MM.1S (cell line): ENCODE measurements around the gene PIAS3.

Experiments used
- EZH2 ChIP-seq: fragments of 300-600 bp; sonication (generic); optimal IDR thresholded peaks from 2 replicates; pipeline ENCODE3; 2017; ENCODE audit warnings: low read depth, mild to moderate bottlenecking, antibody characterized with exemption, low read length, mixed read lengths
- EZH2phosphoT487 ChIP-seq: fragments of 300-600 bp; sonication (generic); IDR thresholded peaks from 2 replicates; pipeline ENCODE4 v1.6.1; 2018; ENCODE audit warnings: antibody characterized with exemption, low read length
- TF ChIP-seq, protein P1 (sequence below): fragments of 300-600 bp; sonication (generic); IDR thresholded peaks from 2 replicates; pipeline ENCODE4 v1.5.1; 2016; ENCODE audit warnings: antibody characterized with exemption, low read length, mixed read lengths

DNA sequence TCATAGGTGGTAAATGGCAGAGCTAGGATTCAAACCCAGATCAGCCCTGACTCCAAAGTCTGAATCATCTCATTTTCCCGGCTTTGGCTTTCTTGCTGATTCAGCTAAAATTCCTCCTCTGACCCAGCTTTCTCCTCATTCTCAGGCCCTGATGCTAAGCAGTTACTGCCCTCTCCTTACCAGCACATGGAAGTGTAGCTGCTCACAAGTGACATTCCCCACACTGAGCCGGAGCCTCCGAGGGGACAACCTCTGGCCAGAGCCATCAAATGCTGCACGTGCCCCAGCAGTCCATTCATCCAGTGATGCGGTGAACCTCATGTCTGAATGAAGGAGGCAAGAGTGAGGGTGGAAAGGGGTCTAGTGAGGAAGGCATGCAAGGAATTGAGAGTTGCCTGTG, 39.9 kb upstream of the PIAS3 start:
- TF ChIP-seq EZH2 (no peak), EZH2phosphoT487 (no peak)
- TF ChIP-seq, protein P1, sequence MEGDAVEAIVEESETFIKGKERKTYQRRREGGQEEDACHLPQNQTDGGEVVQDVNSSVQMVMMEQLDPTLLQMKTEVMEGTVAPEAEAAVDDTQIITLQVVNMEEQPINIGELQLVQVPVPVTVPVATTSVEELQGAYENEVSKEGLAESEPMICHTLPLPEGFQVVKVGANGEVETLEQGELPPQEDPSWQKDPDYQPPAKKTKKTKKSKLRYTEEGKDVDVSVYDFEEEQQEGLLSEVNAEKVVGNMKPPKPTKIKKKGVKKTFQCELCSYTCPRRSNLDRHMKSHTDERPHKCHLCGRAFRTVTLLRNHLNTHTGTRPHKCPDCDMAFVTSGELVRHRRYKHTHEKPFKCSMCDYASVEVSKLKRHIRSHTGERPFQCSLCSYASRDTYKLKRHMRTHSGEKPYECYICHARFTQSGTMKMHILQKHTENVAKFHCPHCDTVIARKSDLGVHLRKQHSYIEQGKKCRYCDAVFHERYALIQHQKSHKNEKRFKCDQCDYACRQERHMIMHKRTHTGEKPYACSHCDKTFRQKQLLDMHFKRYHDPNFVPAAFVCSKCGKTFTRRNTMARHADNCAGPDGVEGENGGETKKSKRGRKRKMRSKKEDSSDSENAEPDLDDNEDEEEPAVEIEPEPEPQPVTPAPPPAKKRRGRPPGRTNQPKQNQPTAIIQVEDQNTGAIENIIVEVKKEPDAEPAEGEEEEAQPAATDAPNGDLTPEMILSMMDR: no peak
